Skeletal muscle tissue (tissue), 4 donors: ENCODE measurements around the gene GOLGA6L7. TPM values are rescaled to one million over a fixed set of nuclear protein-coding genes. Genes with fewer than 3 reads are reported as not detected.
"Not testable (repeated sequence)": the region's sequence is repeated elsewhere in the genome, so short reads cannot be mapped to it uniquely, and the experiment has no call there.

Experiments used
- H3K27ac ChIP-seq: one replicate; pipeline ENCODE4 v1.7.0; 2013; ENCODE audit warnings: mild to moderate bottlenecking, low read depth, low read length, inconsistent platforms
- H3K27me3 ChIP-seq, 3 donors: one replicate each; pipeline ENCODE4 v1.7.0; 2013; ENCODE audit warnings: low read length in 3 of 3; ENCODE audit not compliant: control insufficient read depth in 3 of 3, insufficient read depth in 3 of 3
- H3K36me3 ChIP-seq, 3 donors: one replicate each; pipeline ENCODE4 v1.7.0; 2013; ENCODE audit warnings: low read length in 3 of 3; ENCODE audit not compliant: control insufficient read depth in 3 of 3, insufficient read depth in 3 of 3
- H3K4me1 ChIP-seq, 3 donors: one replicate each; pipeline ENCODE4 v1.7.0; 2013; ENCODE audit warnings: low read length in 3 of 3, mild to moderate bottlenecking in 3 of 3; ENCODE audit not compliant: control insufficient read depth in 3 of 3, insufficient read depth in 3 of 3
- H3K4me3 ChIP-seq, 3 donors: one replicate each; pipeline ENCODE4 v1.7.0; 2013; ENCODE audit warnings: low read length in 3 of 3
- H3K9ac ChIP-seq, 3 donors: one replicate each; pipeline ENCODE4 v1.7.0; 2013; ENCODE audit warnings: low read length in 3 of 3, mild to moderate bottlenecking in 3 of 3, moderate library complexity in 2 of 3, low read depth in 1 of 3
- H3K9me3 ChIP-seq, 3 donors: one replicate each; pipeline ENCODE4 v1.7.0; 2013; ENCODE audit warnings: low read length in 3 of 3; ENCODE audit not compliant: control insufficient read depth in 3 of 3
- total RNA-seq: library from RNA; depleted of rRNA; stranded (reverse); fragments of >200 nt; gene quantifications from one replicate; pipeline ENCODE4 v1.2.3, GENCODE V29; 2014
- donor health status: Osteomylitis.

Gene GOLGA6L7
- total RNA-seq, 1 donor from 2014 or later: not detected

DNA sequence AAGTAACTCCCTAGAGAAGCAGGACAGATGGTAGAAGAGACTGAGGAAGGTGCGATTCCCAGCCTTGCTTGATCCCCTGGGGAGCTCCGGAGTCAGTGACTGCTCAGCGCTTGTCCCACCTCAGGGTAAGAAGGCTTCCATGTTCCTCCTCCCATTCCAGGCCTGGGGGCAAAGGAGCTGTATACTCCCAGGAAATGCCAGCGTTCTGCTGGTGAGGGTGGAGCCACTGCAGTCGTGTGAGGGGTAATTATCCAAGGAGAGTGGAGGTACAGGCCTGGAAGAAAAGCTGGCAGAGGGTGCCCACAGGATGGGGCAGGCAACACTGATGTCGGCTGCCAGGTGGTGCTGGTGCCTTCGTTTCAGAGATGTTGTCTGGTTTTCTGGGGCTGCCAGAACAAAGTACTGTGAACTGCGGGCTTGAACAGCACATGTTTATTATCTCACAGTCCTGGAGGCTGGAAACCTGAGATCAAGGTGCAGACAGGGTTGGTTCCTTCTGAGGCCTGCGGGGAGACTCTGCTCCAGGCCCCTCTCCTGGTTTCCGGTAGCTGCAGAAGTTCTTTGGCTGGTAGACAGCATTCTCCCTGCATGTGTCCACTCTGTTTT is 25.2 kb upstream of the GOLGA6L7 start:
- no peak overlapping the region for H3K4me3 ChIP-seq
- H3K9me3 ChIP-seq: peaks cover 0 to 8% (median 0%) of the 10 kb centered on the region in 3 donors
- peaks cover 0 to 7% (median 5%) of the 10 kb centered on the region in 3 donors for H3K27me3 ChIP-seq
- no peak overlapping the region for H3K27ac ChIP-seq
- H3K36me3 ChIP-seq: no peaks in the 10 kb centered on the region
- H3K4me1 ChIP-seq: no peaks in the 10 kb centered on the region
- H3K9ac ChIP-seq: no peak overlapping the region

DNA sequence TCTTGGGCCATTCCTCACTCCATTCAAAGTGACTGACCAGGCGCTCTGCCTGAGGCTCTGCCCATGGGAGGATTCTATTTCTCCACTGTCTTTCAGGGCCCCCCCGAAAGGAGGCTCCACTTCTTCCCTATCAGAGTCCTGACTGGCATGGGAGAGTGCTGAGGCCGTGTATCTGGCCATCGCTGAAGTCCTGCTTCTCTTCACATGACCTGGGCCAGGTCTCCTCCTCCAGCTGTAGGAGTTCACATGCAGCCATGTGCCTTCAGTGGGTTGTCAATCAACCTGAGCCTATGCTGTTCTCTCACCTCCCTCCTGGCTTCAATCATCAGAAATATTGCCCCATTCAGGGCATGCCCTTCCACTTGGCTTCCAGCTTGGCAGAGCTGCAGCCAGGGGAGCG is 24.6 kb upstream of the GOLGA6L7 start:
- Histone ChIP-seq H3K4me3 (no peak overlapping the region), H3K9ac (no peak overlapping the region), H3K9me3 (peaks cover 0 to 8% (median 0%) of the 10 kb centered on the region in 3 donors), H3K27ac (no peak overlapping the region), H3K4me1 (no peaks in the 10 kb centered on the region), H3K36me3 (no peaks in the 10 kb centered on the region), H3K27me3 (peaks cover 0 to 7% (median 5%) of the 10 kb centered on the region in 3 donors)

DNA sequence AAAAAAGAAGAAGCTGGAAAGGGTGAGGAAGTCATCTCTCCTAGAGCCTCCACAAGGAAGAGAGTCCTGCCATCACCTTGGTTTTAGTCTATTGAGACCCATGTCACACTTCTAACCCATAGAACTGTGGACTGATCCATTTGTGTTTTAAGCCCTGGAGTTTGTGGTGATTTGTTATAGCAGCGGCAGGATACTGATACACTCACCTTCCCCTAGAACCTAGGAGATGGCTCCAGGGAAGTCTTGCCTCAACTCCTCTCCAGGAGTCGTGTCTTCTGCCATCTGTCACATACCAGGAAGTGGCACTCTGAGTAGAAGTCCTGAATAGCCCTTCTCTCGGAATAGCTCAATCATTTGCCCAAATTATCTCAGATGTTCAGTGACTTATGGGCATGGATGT is 22.7 kb upstream of the GOLGA6L7 start:
- H3K9me3 ChIP-seq: peaks cover 0 to 8% (median 0%) of the 10 kb centered on the region in 3 donors
- H3K4me1 ChIP-seq: no peaks in the 10 kb centered on the region
- H3K27me3 ChIP-seq: peaks cover 0 to 3% (median 0%) of the 10 kb centered on the region in 3 donors
- no peak overlapping the region for H3K4me3 ChIP-seq
- H3K9ac ChIP-seq: no peak overlapping the region
- H3K36me3 ChIP-seq: no peaks in the 10 kb centered on the region
- H3K27ac ChIP-seq: no peak overlapping the region

DNA sequence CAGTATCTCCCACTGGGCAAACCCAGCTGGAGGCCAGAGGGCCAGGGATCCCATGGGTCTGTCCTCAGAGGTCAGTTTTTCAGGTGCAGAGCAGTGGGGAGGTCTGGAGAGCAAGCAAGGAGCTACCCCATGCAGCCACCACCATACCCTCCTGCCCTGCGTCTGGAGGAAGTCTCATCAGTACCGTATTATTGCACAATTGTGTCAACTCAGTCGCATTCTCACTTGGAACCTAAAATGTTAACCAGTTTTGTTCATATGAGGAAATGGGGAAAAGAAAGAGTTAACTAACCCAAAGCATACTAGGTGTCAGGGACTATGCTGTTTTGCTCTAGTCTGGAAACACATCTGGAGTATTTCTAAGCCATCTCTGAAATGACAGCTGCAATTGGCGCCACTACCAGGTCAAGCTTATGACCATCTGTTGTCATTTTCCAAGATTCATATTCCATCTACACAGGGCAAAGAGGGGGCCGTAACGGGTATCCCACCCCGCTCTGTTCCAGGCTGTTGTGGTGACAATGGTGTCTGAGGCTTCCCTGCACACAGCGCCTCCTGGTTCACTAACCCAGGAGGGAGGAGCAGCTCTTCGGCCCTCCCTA is 20.4 kb upstream of the GOLGA6L7 start:
- H3K36me3 ChIP-seq: no peaks in the 10 kb centered on the region
- peaks cover 0 to 3% (median 0%) of the 10 kb centered on the region in 3 donors for H3K27me3 ChIP-seq
- no peak overlapping the region for H3K9ac ChIP-seq
- no peak overlapping the region for H3K4me3 ChIP-seq
- no peaks in the 10 kb centered on the region for H3K4me1 ChIP-seq
- no peak overlapping the region for H3K27ac ChIP-seq
- peaks cover 0 to 8% (median 0%) of the 10 kb centered on the region in 3 donors for H3K9me3 ChIP-seq

DNA sequence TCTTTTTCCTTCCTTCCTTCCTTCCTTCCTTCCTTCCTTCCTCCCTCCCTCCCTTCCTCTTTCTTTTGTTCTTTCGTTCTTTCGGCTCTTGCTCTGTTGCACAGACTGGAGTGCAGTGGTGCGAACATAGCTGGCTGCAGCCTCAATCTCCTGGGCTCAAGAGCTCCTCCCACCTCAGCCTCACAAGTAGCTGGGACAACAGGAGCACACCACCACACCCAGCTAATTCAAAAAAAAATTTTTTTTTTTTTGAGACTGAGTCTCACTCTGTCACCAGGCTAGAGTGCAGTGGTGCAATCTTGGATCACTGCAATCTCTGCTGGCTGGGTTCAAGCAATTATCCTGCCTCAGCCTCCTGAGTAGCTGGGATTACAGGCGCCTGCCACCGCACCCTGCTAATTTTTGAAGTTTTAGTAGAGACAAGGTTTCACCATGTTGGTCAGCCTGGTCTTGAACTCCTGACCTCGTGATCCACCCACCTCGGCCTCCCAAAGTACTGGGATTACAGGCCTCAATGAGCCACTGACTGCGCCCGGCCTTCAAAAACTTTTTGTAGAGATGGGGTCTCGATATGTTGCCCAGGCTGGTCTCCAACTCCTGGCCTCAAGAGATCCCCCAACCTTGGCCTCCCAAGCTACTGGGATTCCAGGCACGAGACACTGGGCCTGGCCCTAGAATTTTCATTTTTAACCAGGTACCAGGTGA is 13.3 kb upstream of the GOLGA6L7 start:
- H3K9me3 ChIP-seq, H3K9ac ChIP-seq, H3K27ac ChIP-seq, H3K4me1 ChIP-seq, H3K4me3 ChIP-seq, H3K27me3 ChIP-seq, H3K36me3 ChIP-seq: not testable (repeated sequence)

DNA sequence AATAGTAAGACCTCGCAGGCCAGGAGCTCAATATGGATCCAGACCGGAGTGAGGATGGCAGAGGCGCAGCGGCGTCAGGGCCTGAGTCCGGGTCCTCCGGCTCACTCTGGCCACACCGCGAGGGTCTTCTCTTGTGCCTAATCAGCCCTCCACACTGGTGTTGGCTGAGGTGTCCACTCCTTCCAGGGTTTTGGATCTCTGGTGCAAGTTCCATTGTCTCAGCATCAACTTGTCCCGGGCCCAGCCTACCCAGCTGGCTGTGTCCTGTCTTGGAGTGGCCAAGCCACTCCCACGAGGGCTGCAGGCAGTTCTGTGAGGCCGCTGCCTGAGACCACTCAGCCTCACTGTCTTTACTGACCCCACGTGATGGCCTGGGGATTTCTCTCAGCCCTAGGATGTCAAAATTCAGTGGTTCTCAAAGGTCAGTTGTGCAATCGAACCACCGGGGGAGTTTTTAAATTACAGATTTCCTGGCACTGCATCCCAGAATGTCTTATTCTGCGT is 12.6 kb upstream of the GOLGA6L7 start:
- Histone ChIP-seq H3K36me3 (no peaks in the 10 kb centered on the region), H3K4me3 (no peak overlapping the region), H3K4me1 (no peaks in the 10 kb centered on the region), H3K9ac (no peak overlapping the region), H3K9me3 (no peaks in the 10 kb centered on the region), H3K27ac (no peak overlapping the region), H3K27me3 (no peaks in the 10 kb centered on the region)

DNA sequence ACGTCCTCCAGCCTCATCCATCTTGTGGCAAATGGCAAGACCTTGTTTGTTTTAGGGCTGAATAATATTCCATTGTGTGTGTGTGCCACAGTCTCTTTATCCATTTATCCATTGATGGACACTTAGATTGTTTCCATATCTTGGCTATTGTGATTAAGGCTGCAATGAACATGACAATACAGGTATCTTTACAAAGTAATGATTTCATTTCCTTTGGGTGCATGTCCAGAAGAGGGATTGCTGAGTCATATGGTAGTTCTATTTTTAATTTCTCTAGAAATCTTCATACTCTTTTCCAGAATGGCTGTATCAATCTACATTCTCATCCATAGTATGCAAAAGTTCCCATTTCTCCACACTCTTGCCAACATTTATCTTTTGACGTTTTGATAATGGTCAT is 6.1 kb upstream of the GOLGA6L7 start:
- H3K36me3 ChIP-seq, H3K9ac ChIP-seq, H3K4me3 ChIP-seq, H3K27ac ChIP-seq, H3K9me3 ChIP-seq, H3K4me1 ChIP-seq, H3K27me3 ChIP-seq: not testable (repeated sequence)

DNA sequence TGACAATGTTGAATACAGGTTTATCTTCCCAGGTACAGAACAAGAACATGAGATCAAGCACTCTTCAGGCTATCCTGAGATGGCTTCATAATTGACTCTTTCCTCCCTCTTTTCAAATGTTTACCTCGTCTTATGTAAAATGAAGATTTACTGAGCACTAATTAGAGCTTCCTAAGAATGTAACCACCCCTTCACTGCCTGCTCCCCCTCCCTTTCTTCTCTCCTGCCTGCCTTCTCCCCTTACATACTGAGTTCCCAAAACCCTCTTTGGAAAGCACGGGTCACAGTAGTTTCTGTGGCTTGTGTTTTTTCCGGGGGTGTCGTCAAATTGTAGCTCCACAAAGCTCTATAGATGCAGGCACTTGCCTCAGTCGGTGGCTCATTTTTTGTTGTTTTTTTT is 5.2 kb upstream of the GOLGA6L7 start:
- not testable (repeated sequence) for H3K27ac ChIP-seq, H3K9ac ChIP-seq, H3K9me3 ChIP-seq, H3K4me1 ChIP-seq, H3K27me3 ChIP-seq, H3K4me3 ChIP-seq, H3K36me3 ChIP-seq

DNA sequence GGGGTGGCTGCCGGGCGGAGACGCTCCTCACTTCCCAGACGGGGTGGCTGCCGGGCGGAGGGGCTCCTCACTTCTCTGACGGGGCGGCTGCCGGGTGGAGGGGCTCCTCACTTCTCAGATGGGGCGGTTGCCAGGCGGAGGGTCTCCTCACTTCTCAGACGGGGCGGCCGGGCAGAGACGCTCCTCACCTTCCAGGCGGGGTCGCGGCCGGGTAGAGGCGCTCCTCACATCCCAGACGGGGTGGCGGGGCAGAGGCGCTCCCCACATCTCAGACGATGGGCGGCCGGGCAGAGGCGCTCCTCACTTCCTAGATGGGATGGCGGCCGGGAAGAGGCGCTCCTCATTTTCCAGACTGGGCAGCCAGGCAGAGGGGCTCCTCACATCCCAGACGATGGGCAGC is 1.3 kb upstream of the GOLGA6L7 start:
- not testable (repeated sequence) for H3K27me3 ChIP-seq, H3K9ac ChIP-seq, H3K9me3 ChIP-seq, H3K27ac ChIP-seq, H3K4me1 ChIP-seq, H3K36me3 ChIP-seq, H3K4me3 ChIP-seq

DNA sequence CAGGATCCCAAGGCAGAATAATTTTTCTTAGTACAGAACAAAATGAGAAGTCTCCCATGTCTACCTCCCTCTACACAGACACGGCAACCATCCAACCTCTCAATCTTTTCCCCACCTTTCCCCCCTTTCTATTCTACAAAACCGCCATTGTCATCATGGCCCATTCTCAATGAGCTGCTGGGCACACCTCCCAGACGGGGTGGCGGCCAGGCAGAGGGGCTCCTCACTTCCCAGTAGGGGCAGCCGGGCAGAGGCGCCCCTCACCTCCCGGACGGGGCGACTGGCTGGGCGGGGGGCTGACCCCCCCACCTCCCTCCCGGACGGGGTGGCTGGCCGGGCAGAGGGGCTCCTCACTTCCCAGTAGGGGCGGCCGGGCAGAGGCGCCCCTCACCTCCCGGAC is 827 bp upstream of the GOLGA6L7 start:
- not testable (repeated sequence) for H3K36me3 ChIP-seq, H3K9ac ChIP-seq, H3K4me1 ChIP-seq, H3K27me3 ChIP-seq, H3K9me3 ChIP-seq, H3K4me3 ChIP-seq, H3K27ac ChIP-seq
